KMS-11 (cell line): ENCODE measurements around the gene FAT1.

ENCODE experiments used
- H2AFZ ChIP-seq: fragments of 200-600 bp; sonication (generic); 2 replicates; pipeline ENCODE4 v1.6.1; 2016; ENCODE audit warnings: antibody characterized with exemption, mixed run types, low read depth
- H3K27ac ChIP-seq: fragments of 200-600 bp; sonication (generic); 2 replicates; pipeline ENCODE4 v1.6.1; 2016; ENCODE audit warnings: mild to moderate bottlenecking, mixed run types
- H3K27me3 ChIP-seq: fragments of 200-600 bp; sonication (generic); 2 replicates; pipeline ENCODE4 v1.6.1; 2017; ENCODE audit warnings: mild to moderate bottlenecking, low read depth, mixed run types, moderate library complexity; ENCODE audit not compliant: insufficient read depth
- H3K36me3 ChIP-seq: fragments of 200-600 bp; sonication (generic); 2 replicates; pipeline ENCODE4 v1.6.1; 2017; ENCODE audit warnings: mild to moderate bottlenecking, mixed run types; ENCODE audit not compliant: insufficient read depth
- H3K4me1 ChIP-seq: fragments of 200-600 bp; sonication (generic); 2 replicates; pipeline ENCODE4 v1.6.1; 2016; ENCODE audit warnings: mild to moderate bottlenecking, low read depth, mixed run types; ENCODE audit not compliant: poor library complexity, severe bottlenecking
- H3K4me2 ChIP-seq: fragments of 200-600 bp; sonication (generic); 2 replicates; pipeline ENCODE4 v1.7.0; 2016; ENCODE audit warnings: mild to moderate bottlenecking, mixed run types
- H3K4me3 ChIP-seq: fragments of 200-600 bp; sonication (generic); IDR thresholded peaks from 2 replicates; pipeline ENCODE4 v1.6.1; 2017; ENCODE audit warnings: low read depth, low read length, mixed read lengths; ENCODE audit not compliant: insufficient read depth
- H3K79me2 ChIP-seq: fragments of 200-600 bp; sonication (generic); 2 replicates; pipeline ENCODE4 v1.6.1; 2016; ENCODE audit warnings: low read depth, mixed run types; ENCODE audit not compliant: insufficient read depth
- H3K9ac ChIP-seq: fragments of 200-600 bp; sonication (generic); 2 replicates; pipeline ENCODE4 v1.6.1; 2016; ENCODE audit warnings: mild to moderate bottlenecking, mixed run types
- H4K20me1 ChIP-seq: fragments of 200-600 bp; sonication (generic); 2 replicates; pipeline ENCODE4 v1.6.1; 2016; ENCODE audit warnings: mild to moderate bottlenecking, mixed run types; ENCODE audit not compliant: insufficient read depth
- CTCF ChIP-seq: fragments of 200-600 bp; sonication (generic); conservative IDR thresholded peaks from 2 replicates; pipeline ENCODE4 v1.6.1; 2017; ENCODE audit warnings: low read depth, mild to moderate bottlenecking, antibody characterized with exemption, low read length, moderate library complexity, mixed read lengths

The FAT1 gene

GRCh38 chr4:186633844-186634243, 89.8 kb downstream of the FAT1 start:
- H3K27ac ChIP-seq = no peak overlapping the region
- no peaks in the 10 kb centered on the region for H4K20me1 ChIP-seq
- no peaks in the 10 kb centered on the region for H3K79me2 ChIP-seq
- TF ChIP-seq CTCF = no peak
- H3K4me3 ChIP-seq = no peak overlapping the region
- no peaks in the 10 kb centered on the region for H3K4me1 ChIP-seq
- no peak overlapping the region for H2AFZ ChIP-seq
- H3K4me2 ChIP-seq = no peak overlapping the region
- no peaks in the 10 kb centered on the region for H3K27me3 ChIP-seq
- H3K9ac ChIP-seq = no peak overlapping the region
- no peaks in the 10 kb centered on the region for H3K36me3 ChIP-seq

GRCh38 chr4:186630128-186630527, 93.5 kb downstream of the FAT1 start:
- Histone ChIP-seq H2AFZ (no peak overlapping the region), H3K4me1 (no peaks in the 10 kb centered on the region), H3K27ac (no peak overlapping the region), H3K4me2 (no peak overlapping the region), H4K20me1 (no peaks in the 10 kb centered on the region), H3K9ac (no peak overlapping the region), H3K79me2 (no peaks in the 10 kb centered on the region), H3K36me3 (no peaks in the 10 kb centered on the region), H3K4me3 (no peak overlapping the region), H3K27me3 (no peaks in the 10 kb centered on the region)
- TF ChIP-seq CTCF = no peak

- H3K9ac ChIP-seq = no peak overlapping the region
- H4K20me1 ChIP-seq = no peaks in the 10 kb centered on the region
- H3K79me2 ChIP-seq = no peaks in the 10 kb centered on the region
- no peaks in the 10 kb centered on the region for H3K4me1 ChIP-seq
- H3K4me3 ChIP-seq = no peak overlapping the region
- no peak for TF ChIP-seq CTCF
- no peak overlapping the region for H3K4me2 ChIP-seq
- no peaks in the 10 kb centered on the region for H3K36me3 ChIP-seq
- no peak overlapping the region for H3K27ac ChIP-seq
- H3K27me3 ChIP-seq = no peaks in the 10 kb centered on the region
- H2AFZ ChIP-seq = no peak overlapping the region
These were observed 95.5 kb downstream of the FAT1 start for GRCh38 chr4:186628058-186628711.

GRCh38 chr4:186627226-186627865, 96.3 kb downstream of the FAT1 start:
- TF ChIP-seq CTCF = no peak
- H3K36me3 ChIP-seq = no peaks in the 10 kb centered on the region
- H3K4me2 ChIP-seq = no peak overlapping the region
- H3K9ac ChIP-seq = no peak overlapping the region
- H3K4me3 ChIP-seq = no peak overlapping the region
- no peaks in the 10 kb centered on the region for H4K20me1 ChIP-seq
- no peak overlapping the region for H2AFZ ChIP-seq
- H3K79me2 ChIP-seq = no peaks in the 10 kb centered on the region
- H3K27ac ChIP-seq = no peak overlapping the region
- H3K27me3 ChIP-seq = no peaks in the 10 kb centered on the region
- H3K4me1 ChIP-seq = no peaks in the 10 kb centered on the region
